ENCODE results near the gene CACNA1C.
"Not testable (repeated sequence)": the region's sequence is repeated elsewhere in the genome, so short reads cannot be mapped to it uniquely, and the experiment has no call there.

CACNA1C gene

GRCh38 chr12:2677142-2677880 is 624.5 kb downstream of the CACNA1C start:
- Histone ChIP-seq H3K36me3 (ENCODE audit: insufficient read depth, low read length) (no peaks in the 10 kb centered on the region), H3K4me2 (ENCODE audit: low read length) (no peak overlapping the region), H3K9ac (ENCODE audit: low read depth, low read length) (no peak overlapping the region), H3K4me3 (ENCODE audit: low read length) (no peak overlapping the region), H3K4me1 (ENCODE audit: control insufficient read depth, insufficient read depth, low read length) (no peaks in the 10 kb centered on the region), H3K9me3 (replicated peaks; ENCODE audit: low read length) (no peaks in the 10 kb centered on the region), H3K27me3 (ENCODE audit: control insufficient read depth, insufficient read depth, low read length) (peaks cover 18% of the 10 kb centered on the region)

GRCh38 chr12:2678426-2678825 is 625.6 kb downstream of the CACNA1C start:
- Histone ChIP-seq H3K4me3 (ENCODE audit: low read length) (no peak overlapping the region), H3K9me3 (replicated peaks; ENCODE audit: low read length) (no peaks in the 10 kb centered on the region), H3K4me1 (ENCODE audit: control insufficient read depth, insufficient read depth, low read length) (no peaks in the 10 kb centered on the region), H3K4me2 (ENCODE audit: low read length) (no peak overlapping the region), H3K9ac (ENCODE audit: low read depth, low read length) (no peak overlapping the region), H3K36me3 (ENCODE audit: insufficient read depth, low read length) (no peaks in the 10 kb centered on the region), H3K27me3 (ENCODE audit: control insufficient read depth, insufficient read depth, low read length) (peaks cover 18% of the 10 kb centered on the region)

- Histone ChIP-seq H3K4me1 (ENCODE audit: control insufficient read depth, insufficient read depth, low read length) (no peaks in the 10 kb centered on the region), H3K9me3 (replicated peaks; ENCODE audit: low read length) (no peaks in the 10 kb centered on the region), H3K4me3 (ENCODE audit: low read length) (no peak overlapping the region), H3K9ac (ENCODE audit: low read depth, low read length) (no peak overlapping the region), H3K4me2 (ENCODE audit: low read length) (no peak overlapping the region), H3K27me3 (ENCODE audit: control insufficient read depth, insufficient read depth, low read length) (peaks cover 14% of the 10 kb centered on the region), H3K36me3 (ENCODE audit: insufficient read depth, low read length) (no peaks in the 10 kb centered on the region)
These were observed 626.5 kb downstream of the CACNA1C start for GRCh38 chr12:2679068-2679815.

GRCh38 chr12:2679816-2680675 is 627.3 kb downstream of the CACNA1C start:
- Histone ChIP-seq H3K4me1 (ENCODE audit: control insufficient read depth, insufficient read depth, low read length) (no peaks in the 10 kb centered on the region), H3K9me3 (replicated peaks; ENCODE audit: low read length) (no peaks in the 10 kb centered on the region), H3K4me3 (ENCODE audit: low read length) (no peak overlapping the region), H3K4me2 (ENCODE audit: low read length) (no peak overlapping the region), H3K27me3 (ENCODE audit: control insufficient read depth, insufficient read depth, low read length) (peaks cover 8% of the 10 kb centered on the region), H3K36me3 (ENCODE audit: insufficient read depth, low read length) (no peaks in the 10 kb centered on the region), H3K9ac (ENCODE audit: low read depth, low read length) (no peak overlapping the region)

- no peak overlapping the region for H3K4me2 ChIP-seq (ENCODE audit: low read length)
- no peaks in the 10 kb centered on the region for H3K4me1 ChIP-seq (ENCODE audit: control insufficient read depth, insufficient read depth, low read length)
- no peaks in the 10 kb centered on the region for H3K36me3 ChIP-seq (ENCODE audit: insufficient read depth, low read length)
These were observed 627.9 kb downstream of the CACNA1C start for GRCh38 chr12:2680676-2681039.

GRCh38 chr12:2681450-2682205 is 628.8 kb downstream of the CACNA1C start:
- no peaks in the 10 kb centered on the region for H3K36me3 ChIP-seq (ENCODE audit: insufficient read depth, low read length)
- H3K9me3 ChIP-seq (replicated peaks; ENCODE audit: low read length) = no peaks in the 10 kb centered on the region
- no peak overlapping the region for H3K4me3 ChIP-seq (ENCODE audit: low read length)
- H3K4me2 ChIP-seq (ENCODE audit: low read length) = no peak overlapping the region
- H3K9ac ChIP-seq (ENCODE audit: low read depth, low read length) = no peak overlapping the region
- peaks cover 12% of the 10 kb centered on the region for H3K27me3 ChIP-seq (ENCODE audit: control insufficient read depth, insufficient read depth, low read length)
- H3K4me1 ChIP-seq (ENCODE audit: control insufficient read depth, insufficient read depth, low read length) = no peaks in the 10 kb centered on the region

More at GRCh38 chr12:2680676-2681039, 627.9 kb downstream of the CACNA1C start:
- Histone ChIP-seq H3K27me3 (ENCODE audit: control insufficient read depth, insufficient read depth, low read length) (peaks cover 8% of the 10 kb centered on the region), H3K9me3 (replicated peaks; ENCODE audit: low read length) (no peaks in the 10 kb centered on the region), H3K9ac (ENCODE audit: low read depth, low read length) (no peak overlapping the region), H3K4me3 (ENCODE audit: low read length) (no peak overlapping the region)

GRCh38 chr12:2682296-2683251 is 629.8 kb downstream of the CACNA1C start:
- no peak overlapping the region for H3K4me3 ChIP-seq (ENCODE audit: low read length)
- no peak overlapping the region for H3K4me2 ChIP-seq (ENCODE audit: low read length)
- H3K36me3 ChIP-seq (ENCODE audit: insufficient read depth, low read length) = no peaks in the 10 kb centered on the region
- no peak overlapping the region for H3K9ac ChIP-seq (ENCODE audit: low read depth, low read length)
- H3K9me3 ChIP-seq (replicated peaks; ENCODE audit: low read length) = no peaks in the 10 kb centered on the region
- H3K27me3 ChIP-seq (ENCODE audit: control insufficient read depth, insufficient read depth, low read length) = peaks cover 10% of the 10 kb centered on the region
- H3K4me1 ChIP-seq (ENCODE audit: control insufficient read depth, insufficient read depth, low read length) = no peaks in the 10 kb centered on the region

- H3K9ac ChIP-seq (ENCODE audit: low read depth, low read length) = no peak overlapping the region
- no peak overlapping the region for H3K4me3 ChIP-seq (ENCODE audit: low read length)
- H3K9me3 ChIP-seq (replicated peaks; ENCODE audit: low read length) = no peaks in the 10 kb centered on the region
- no peaks in the 10 kb centered on the region for H3K4me1 ChIP-seq (ENCODE audit: control insufficient read depth, insufficient read depth, low read length)
- no peaks in the 10 kb centered on the region for H3K36me3 ChIP-seq (ENCODE audit: insufficient read depth, low read length)
- H3K4me2 ChIP-seq (ENCODE audit: low read length) = no peak overlapping the region
- peaks cover 6% of the 10 kb centered on the region for H3K27me3 ChIP-seq (ENCODE audit: control insufficient read depth, insufficient read depth, low read length)
These were observed 630.7 kb downstream of the CACNA1C start for GRCh38 chr12:2683283-2684025.

GRCh38 chr12:2684026-2684325 is 631.2 kb downstream of the CACNA1C start:
- H3K36me3 ChIP-seq (ENCODE audit: insufficient read depth, low read length); H3K9me3 ChIP-seq (replicated peaks; ENCODE audit: low read length); H3K9ac ChIP-seq (ENCODE audit: low read depth, low read length); H3K4me1 ChIP-seq (ENCODE audit: control insufficient read depth, insufficient read depth, low read length); H3K4me2 ChIP-seq (ENCODE audit: low read length); H3K4me3 ChIP-seq (ENCODE audit: low read length); H3K27me3 ChIP-seq (ENCODE audit: control insufficient read depth, insufficient read depth, low read length): not testable (repeated sequence)

Data from skeletal muscle satellite cell (primary cell).